Hippocampal formation (tissue), 2 donors: ENCODE data around the gene GTF2IRD2.
A peak's percentile ranks its signal among the peaks of the same experiment; 100 is the strongest.
"Not testable (repeated sequence)": the region's sequence is repeated elsewhere in the genome, so short reads cannot be mapped to it uniquely, and the experiment has no call there.

Experiments used
- DNase-seq, 2 donors: peaks; one replicate each; lab custom pipeline; 2025; lab: John Stamatoyannopoulos, UW

Gene GTF2IRD2

GRCh38 chr7:74788369-74789150, 62.8 kb downstream of the GTF2IRD2 start:
- DNase-seq = peak; percentile 79 to 88

DNA sequence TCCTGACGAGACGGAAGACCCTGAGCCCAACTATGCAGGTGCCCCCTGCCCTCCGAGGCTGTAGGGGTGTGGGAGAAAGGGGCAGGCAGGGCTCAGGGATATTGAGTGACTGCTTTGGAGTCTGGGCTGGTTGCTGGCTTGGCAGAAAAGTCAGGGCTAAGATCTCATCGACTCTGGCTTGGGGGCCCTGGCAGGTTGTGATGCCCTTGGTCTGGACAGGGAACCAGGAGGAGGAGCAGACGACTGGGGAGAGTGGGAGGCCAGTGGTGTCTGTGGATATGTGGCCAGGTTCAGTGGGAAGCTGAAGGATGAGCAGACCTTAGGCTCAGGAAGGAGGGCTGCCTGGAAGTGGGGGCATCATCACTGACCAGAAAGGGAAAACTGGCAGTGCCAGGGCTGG, 67.8 kb downstream of the GTF2IRD2 start:
- DNase-seq = not testable (repeated sequence)

- not testable (repeated sequence) for DNase-seq
These were observed 69.7 kb downstream of the GTF2IRD2 start for GRCh38 chr7:74781746-74782145.

- DNase-seq = not testable (repeated sequence)
These were observed 72.4 kb downstream of the GTF2IRD2 start for GRCh38 chr7:74779053-74779452.

- not testable (repeated sequence) for DNase-seq
These were observed 76.3 kb downstream of the GTF2IRD2 start for GRCh38 chr7:74775111-74775510.

GRCh38 chr7:74773760-74774750, 77.3 kb downstream of the GTF2IRD2 start, which contains the start of gene NCF1:
Gene NCF1 (plus strand): TSS chr7:74774011. CDS start chr7:74774032, 21 bp downstream.
- DNase-seq = not testable (repeated sequence)

DNA sequence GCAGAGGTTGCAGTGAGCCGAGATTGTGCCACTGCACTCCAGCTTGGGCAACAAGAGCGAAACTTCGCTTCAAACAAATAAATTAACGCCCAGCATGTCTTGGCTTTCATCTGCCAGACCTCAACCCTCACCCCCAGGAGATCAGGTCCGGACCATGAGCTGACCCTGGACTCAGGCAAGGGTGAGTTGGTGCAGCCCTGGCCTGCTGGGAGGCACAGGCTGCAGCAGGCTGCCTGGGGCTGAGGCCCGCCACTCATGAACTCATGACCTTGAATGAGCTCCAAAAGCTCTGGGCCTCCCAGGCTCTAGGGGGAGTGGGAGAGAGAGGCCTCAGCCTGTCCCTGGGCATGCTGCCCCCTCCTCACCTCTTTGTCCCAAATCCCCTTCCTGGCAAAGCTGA, 79.3 kb downstream of the GTF2IRD2 start:
- not testable (repeated sequence) for DNase-seq

- DNase-seq = not testable (repeated sequence)
These were observed 81.3 kb downstream of the GTF2IRD2 start for GRCh38 chr7:74770062-74770461.

DNA sequence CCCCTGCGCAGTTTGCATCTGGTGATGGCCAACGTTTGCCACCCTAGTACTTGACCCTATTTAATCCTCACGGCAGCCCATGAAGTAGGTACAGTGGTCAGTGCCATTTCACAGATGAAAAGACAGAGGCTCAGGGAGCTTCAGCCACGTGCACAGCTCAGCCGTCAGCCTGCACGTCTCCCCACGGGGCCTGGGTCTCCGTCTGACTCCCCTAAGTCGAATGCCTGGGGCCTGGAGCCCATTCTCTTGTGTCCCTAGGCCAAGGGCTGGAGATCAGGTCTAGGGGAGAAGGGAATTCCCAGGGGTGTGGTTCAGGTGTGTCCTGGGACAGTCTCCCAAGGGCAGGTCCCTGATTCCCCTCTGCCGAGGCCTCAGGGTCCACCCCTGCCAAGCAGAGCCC, 84.4 kb downstream of the GTF2IRD2 start:
- not testable (repeated sequence) for DNase-seq

DNA sequence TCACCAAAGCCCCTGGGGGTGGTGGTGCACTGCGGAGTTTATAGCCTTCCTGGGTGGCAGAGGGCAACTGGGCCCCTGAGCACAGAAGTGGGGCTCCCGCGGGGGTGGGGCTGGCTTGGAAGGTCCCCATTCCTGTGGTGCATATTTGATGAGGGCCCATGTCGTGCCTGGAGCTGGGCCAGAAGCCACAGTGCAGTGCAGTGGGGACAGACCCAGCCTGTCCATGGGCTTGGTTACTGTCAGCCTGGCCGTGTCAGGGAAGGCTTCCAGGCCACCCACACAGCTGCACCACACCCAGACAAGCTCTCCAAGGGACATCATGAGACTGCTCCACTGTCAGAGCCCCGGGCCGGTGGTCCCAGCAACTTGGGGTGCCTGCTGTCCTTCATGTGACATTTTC, 84.9 kb downstream of the GTF2IRD2 start:
- DNase-seq = not testable (repeated sequence)

DNA sequence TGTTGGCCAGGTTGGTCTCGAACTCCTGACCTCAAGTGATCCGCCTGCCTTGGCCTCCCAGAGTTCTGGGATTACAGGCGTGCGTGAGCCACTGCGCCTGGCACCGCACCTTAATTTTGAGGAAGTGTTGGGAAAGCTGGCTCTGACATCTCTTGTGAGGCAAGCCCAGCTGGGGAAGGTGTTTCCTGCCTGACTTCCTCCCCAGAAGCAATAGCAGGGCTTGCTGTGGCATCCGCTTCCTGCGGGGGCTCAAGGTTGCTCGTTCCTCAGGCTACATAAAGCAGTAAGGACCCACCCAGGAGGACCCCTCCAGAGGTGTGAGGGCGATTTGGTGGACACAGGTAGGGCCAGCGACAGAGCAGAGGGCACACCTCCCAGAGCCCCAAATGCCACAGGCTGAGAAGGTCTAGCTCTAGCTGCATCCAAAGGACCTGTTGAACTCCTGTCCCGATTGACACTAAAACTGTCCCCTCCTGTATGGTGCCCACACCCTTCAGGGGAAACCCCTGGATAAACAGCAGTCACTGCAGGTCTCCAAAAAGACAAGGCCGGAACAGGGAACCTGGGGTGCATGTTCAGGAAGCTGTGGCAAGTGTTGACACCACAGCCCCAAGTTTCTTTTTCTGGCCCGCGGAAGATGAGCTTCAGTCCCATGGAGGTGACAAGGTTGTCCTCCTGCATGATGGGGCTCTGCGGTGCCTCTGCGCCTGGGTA, 86.0 kb downstream of the GTF2IRD2 start:
- not testable (repeated sequence) for DNase-seq

- DNase-seq = not testable (repeated sequence)
These were observed 92.4 kb downstream of the GTF2IRD2 start for GRCh38 chr7:74758982-74759381.

DNA sequence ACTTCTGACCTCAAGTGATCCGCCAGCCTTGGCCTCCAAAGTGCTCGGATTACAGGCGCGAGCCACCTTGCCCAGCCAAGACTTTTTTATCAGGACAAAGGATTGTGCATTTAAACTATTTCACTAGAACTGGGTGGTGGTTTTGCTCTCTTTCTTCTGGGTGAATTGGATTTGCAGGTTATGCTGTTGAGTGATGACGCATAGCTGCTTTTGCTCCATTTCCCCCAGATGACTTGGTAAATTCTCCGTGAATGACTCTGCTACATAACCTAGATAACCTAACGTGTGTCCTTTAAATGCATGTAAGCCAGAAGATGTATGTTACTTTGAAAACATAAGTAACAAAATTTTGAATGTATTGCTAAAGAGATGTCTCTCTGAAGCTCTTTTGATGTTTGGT, 93.1 kb downstream of the GTF2IRD2 start:
- not testable (repeated sequence) for DNase-seq

- DNase-seq = not testable (repeated sequence)
These were observed 94.7 kb downstream of the GTF2IRD2 start for GRCh38 chr7:74756673-74757072.

DNA sequence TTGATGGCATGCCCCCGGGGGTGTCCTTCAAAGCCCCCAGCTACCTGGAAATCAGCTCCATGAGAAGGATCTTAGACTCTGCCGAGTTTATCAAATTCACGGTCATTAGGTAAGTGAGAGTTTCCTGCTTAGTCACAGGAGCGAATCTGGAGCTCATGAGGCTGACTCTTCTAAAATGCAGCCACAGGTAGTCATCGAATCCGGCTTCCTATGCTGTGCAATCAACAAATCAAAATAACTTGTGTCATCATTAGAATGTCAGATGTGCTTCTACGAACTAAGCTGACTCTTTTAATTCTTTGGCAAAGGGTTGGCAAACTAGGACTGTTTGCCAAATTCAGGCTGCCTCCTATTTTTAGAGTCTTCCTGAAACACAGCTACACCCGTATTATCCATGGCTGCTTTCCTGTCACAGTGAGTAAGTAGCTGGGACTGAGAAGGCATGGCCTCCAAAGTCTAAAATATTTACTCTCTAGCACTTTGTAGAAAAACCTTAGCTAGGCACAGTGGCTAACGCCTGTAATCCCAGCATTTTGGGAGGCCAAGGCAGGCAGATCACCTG, 97.4 kb downstream of the GTF2IRD2 start:
- not testable (repeated sequence) for DNase-seq
